CD4-positive, alpha-beta T cell (primary cell): Measurements from ENCODE around the gene RPTOR. TPM values are rescaled to one million over a fixed set of nuclear protein-coding genes. Genes with fewer than 3 reads are reported as not detected.
A peak's percentile ranks its signal among the peaks of the same experiment; 100 is the strongest.

Experiments
- ATAC-seq: fragments of 200-7000 bp; cut with Tn5 transposase; one replicate; pipeline ENCODE4 v1.10.0; 2022; ENCODE audit warnings: mild to moderate bottlenecking; ENCODE audit not compliant: poor library complexity
- CTCF ChIA-PET: fragments of 350-600 bp; sonication (Branson Sonifier 250); formaldehyde crosslinking; loops from one replicate; lab custom pipeline; 2021; ENCODE audit warnings: antibody characterized with exemption, inconsistent platforms; lab: Charles Lee
- POLR2A ChIA-PET: fragments of 350-600 bp; sonication (Branson Sonifier 250); formaldehyde crosslinking; loops from one replicate; lab custom pipeline; 2021; ENCODE audit warnings: antibody characterized with exemption, inconsistent platforms; lab: Charles Lee
- DNase-seq, 14 experiments: peaks; one replicate each; pipeline ENCODE4 v3.0.0-alpha.2; 2013 to 2020; ENCODE audit warnings: mixed read lengths in 2 of 14
- H3K27ac ChIP-seq, 2 donors: one replicate each; pipeline versions ENCODE4 v1.5.1 to v1.7.0; 2013; ENCODE audit warnings: low read length in 2 of 2, low read depth in 1 of 2, mild to moderate bottlenecking in 1 of 2
- H3K27me3 ChIP-seq, 2 experiments: 1 replicate in 1 of 2; 2 replicates in 1 of 2; pipeline versions ENCODE4 v1.6.1 to v1.7.0; 2013; ENCODE audit warnings: low read length in 2 of 2, control low read depth in 1 of 2, mild to moderate bottlenecking in 1 of 2, moderate library complexity in 1 of 2; ENCODE audit not compliant: insufficient read depth in 2 of 2, control insufficient read depth in 1 of 2
- H3K36me3 ChIP-seq: one replicate; pipeline ENCODE4 v1.6.1; 2013; ENCODE audit warnings: low read length, control low read depth; ENCODE audit not compliant: insufficient read depth
- H3K4me1 ChIP-seq: one replicate; pipeline ENCODE4 v1.6.1; 2013; ENCODE audit warnings: low read length, control low read depth; ENCODE audit not compliant: insufficient read depth
- H3K4me3 ChIP-seq: one replicate; pipeline ENCODE4 v1.5.1; 2013; ENCODE audit warnings: mild to moderate bottlenecking, low read length, moderate library complexity
- H3K9me3 ChIP-seq, 2 experiments: 1 replicate in 1 of 2; 2 replicates in 1 of 2; pipeline versions ENCODE4 v1.6.1 to v1.7.0; 2013; ENCODE audit warnings: low read length in 2 of 2, mild to moderate bottlenecking in 2 of 2, control low read depth in 1 of 2, moderate library complexity in 1 of 2; ENCODE audit not compliant: control insufficient read depth in 1 of 2, insufficient read depth in 1 of 2
- H3K27ac Mint-ChIP-seq: one replicate; pipeline ENCODE4 v1.8.0; 2020; ENCODE audit warnings: mixed read lengths
- H3K27me3 Mint-ChIP-seq: one replicate; pipeline ENCODE4 v1.8.0; 2021; ENCODE audit warnings: mixed read lengths
- H3K36me3 Mint-ChIP-seq: one replicate; pipeline ENCODE4 v1.8.0; 2021; ENCODE audit warnings: low read depth, mixed read lengths
- H3K4me1 Mint-ChIP-seq: one replicate; pipeline ENCODE4 v1.8.0; 2021; ENCODE audit warnings: low read depth, mixed read lengths
- H3K4me3 Mint-ChIP-seq: one replicate; pipeline ENCODE4 v1.8.0; 2020; ENCODE audit warnings: mild to moderate bottlenecking, mixed read lengths
- H3K9me3 Mint-ChIP-seq: one replicate; pipeline ENCODE4 v1.8.0; 2020; ENCODE audit warnings: mixed read lengths
- intact Hi-C, 2 experiments: fragments of 100-400 bp; cut with DNase I in 1 of 2; cut with micrococcal nuclease in 1 of 2; formaldehyde crosslinking; loops; one replicate each; pipeline versions ENCODE4 v1.15.1 to v1.9.0; 2023 to 2025; cut with DNase I, micrococcal nuclease
- total RNA-seq, 174 experiments: library from RNA in 2 of 174; stranded (reverse) in 2 of 174; gene quantifications; one replicate each; pipeline ENCODE4 v1.2.3 and lab custom pipeline; 2021 to 2026
- TF ChIP-seq, protein P1 (sequence below): fragments of 200-600 bp; IDR thresholded peaks from one replicate; pipeline ENCODE4 v1.8.0; 2022; ENCODE audit warnings: antibody characterized with exemption, mild to moderate bottlenecking

RPTOR gene
- total RNA-seq, 2 experiments from 2014 or later: 45.0 to 47.1 TPM

DNA sequence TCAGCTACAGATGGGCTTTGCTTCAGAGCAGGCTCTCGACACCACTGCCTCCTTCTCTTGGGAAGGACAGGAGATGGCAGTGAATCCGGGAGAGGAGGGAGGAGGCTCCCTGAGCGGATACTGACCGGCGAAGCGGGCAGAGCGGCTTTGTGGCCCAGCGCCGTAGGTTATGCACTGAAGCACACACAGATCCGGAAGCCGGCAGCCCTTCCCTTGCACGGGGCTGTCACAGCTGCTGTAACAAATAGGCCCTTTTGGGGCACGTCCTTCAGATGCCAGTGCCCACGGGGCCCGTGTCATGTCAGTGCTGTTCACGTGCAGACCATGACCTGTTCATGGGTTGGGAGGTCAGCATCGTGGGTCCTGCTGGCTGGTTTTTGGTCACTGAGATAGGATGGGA, 302.3 kb downstream of the RPTOR start:
- Histone ChIP-seq H3K27ac (no peak overlapping the region), H3K4me3 (no peak overlapping the region), H3K27me3 (no peaks in the 10 kb centered on the region), H3K4me1 (peaks cover 41% of the 10 kb centered on the region), H3K9me3 (no peaks in the 10 kb centered on the region), H3K36me3 (peaks cover 11% of the 10 kb centered on the region)
- no peak for DNase-seq
- H3K36me3 Mint-ChIP-seq: peaks cover 23% of the 10 kb centered on the region
- intact Hi-C loops: no loop called here
- TF ChIP-seq, protein P1, sequence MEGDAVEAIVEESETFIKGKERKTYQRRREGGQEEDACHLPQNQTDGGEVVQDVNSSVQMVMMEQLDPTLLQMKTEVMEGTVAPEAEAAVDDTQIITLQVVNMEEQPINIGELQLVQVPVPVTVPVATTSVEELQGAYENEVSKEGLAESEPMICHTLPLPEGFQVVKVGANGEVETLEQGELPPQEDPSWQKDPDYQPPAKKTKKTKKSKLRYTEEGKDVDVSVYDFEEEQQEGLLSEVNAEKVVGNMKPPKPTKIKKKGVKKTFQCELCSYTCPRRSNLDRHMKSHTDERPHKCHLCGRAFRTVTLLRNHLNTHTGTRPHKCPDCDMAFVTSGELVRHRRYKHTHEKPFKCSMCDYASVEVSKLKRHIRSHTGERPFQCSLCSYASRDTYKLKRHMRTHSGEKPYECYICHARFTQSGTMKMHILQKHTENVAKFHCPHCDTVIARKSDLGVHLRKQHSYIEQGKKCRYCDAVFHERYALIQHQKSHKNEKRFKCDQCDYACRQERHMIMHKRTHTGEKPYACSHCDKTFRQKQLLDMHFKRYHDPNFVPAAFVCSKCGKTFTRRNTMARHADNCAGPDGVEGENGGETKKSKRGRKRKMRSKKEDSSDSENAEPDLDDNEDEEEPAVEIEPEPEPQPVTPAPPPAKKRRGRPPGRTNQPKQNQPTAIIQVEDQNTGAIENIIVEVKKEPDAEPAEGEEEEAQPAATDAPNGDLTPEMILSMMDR: no peak
- H3K4me1 Mint-ChIP-seq: peaks cover 54% of the 10 kb centered on the region
- POLR2A ChIA-PET: interaction anchor here (0.9 to 2.3 kb wide), 11 partner anchors 10 to 392 kb away, joined by 3 to 10 read pairs (median 4); no protein-coding TSS in a partner anchor
- H3K27me3 Mint-ChIP-seq: no peaks in the 10 kb centered on the region
- H3K27ac Mint-ChIP-seq: peak overlapping the region; percentile 93
- CTCF ChIA-PET: interaction anchor here (1.0 kb wide), 1 partner anchor 53 kb away, joined by 3 read pairs; no protein-coding TSS in a partner anchor
- ATAC-seq: no peak
- peak overlapping the region; percentile 73 for H3K4me3 Mint-ChIP-seq
- H3K9me3 Mint-ChIP-seq: no peaks in the 10 kb centered on the region

DNA sequence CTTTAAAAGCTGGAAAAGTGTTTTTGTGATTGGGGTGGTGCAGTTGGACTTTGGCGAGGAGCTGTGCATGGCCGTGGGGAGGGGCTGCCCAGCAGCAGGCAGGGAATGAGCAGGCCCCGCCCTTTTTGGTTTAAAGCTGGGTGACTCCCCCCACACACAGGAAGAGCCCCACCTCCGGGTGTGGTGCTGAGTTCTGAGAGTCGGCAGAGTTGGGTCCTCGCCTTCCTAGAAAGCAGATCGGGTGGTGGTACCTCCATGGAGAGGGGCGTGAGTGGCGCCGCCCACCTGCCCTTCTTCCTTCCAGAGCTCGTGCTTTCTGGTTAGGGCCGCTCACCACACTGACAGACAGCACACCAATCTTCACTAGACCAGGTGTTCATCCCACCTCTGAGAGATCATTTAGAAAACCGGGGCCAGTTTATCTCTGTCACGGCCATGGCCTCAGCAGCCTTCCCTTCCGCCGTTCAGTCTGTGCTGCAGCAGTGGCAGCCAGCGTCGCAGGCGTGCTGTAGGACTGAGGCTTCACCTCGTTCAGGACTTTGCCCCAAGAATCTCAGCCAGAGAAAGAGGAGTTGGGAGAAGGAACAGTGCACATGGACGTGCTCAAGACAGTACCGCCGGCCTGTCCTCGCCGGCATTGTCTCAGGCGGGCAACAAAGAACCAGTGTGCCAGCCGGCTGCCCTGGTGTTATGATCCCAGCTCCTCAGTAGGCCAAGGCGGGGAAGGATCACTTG, 303.0 kb downstream of the RPTOR start:
- CTCF ChIA-PET: interaction anchor here (1.0 kb wide), 1 partner anchor 52 kb away, joined by 3 read pairs; no protein-coding TSS in a partner anchor
- peak; percentile 89 for ATAC-seq
- H3K4me3 ChIP-seq: peak overlapping the region; percentile 17
- peaks cover 57% of the 10 kb centered on the region for H3K4me1 Mint-ChIP-seq
- H3K4me3 Mint-ChIP-seq: peak overlapping the region; percentile 73
- peak overlapping the region; percentile 48 to 71 for H3K27ac ChIP-seq
- POLR2A ChIA-PET: interaction anchor here (0.7 to 2.3 kb wide), 12 partner anchors 9 to 393 kb away, joined by 3 to 10 read pairs (median 4); no protein-coding TSS in a partner anchor
- H3K27me3 ChIP-seq: no peaks in the 10 kb centered on the region
- H3K27me3 Mint-ChIP-seq: no peaks in the 10 kb centered on the region
- DNase-seq: peak in 13 of 14 experiments; percentile 33 to 86 (median 59)
- TF ChIP-seq, protein P1: no peak
- peaks cover 11% of the 10 kb centered on the region for H3K36me3 ChIP-seq
- peaks cover 19% of the 10 kb centered on the region for H3K36me3 Mint-ChIP-seq
- H3K9me3 Mint-ChIP-seq: no peaks in the 10 kb centered on the region
- peaks cover 41% of the 10 kb centered on the region for H3K4me1 ChIP-seq
- H3K9me3 ChIP-seq: no peaks in the 10 kb centered on the region
- peak overlapping the region; percentile 93 for H3K27ac Mint-ChIP-seq
- intact Hi-C loops: no loop called here

DNA sequence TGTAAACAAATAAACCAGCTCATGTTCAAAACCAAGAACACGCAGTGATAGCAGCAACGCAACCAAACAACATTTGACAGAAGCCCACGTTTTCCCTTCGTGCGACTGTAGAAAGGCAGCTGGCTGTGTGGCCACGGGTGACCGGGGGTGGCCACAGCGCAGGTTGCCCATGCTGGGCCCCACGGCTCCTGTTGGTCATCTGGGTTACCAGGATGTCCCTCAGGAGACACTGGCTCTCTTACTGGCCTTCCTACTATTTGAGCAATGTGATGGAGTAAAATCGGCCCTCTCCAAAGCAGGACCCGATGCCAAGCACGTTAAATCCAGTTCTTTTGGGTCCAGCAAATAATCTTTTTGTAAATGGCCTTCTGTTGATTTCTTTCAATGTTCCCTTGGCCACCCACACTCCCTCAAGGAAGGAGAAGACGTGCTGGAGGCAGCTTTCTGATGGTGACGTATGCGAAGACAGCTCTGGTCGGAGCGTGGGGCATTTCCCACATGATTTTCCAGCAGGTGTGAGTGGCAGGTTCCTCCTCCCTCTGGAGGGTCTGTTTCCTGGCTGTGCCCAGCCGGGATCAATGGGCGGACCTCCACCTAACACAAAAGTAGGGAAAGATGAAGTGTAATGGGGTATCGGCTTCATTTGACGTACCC, 303.9 kb downstream of the RPTOR start:
- Histone ChIP-seq H3K4me3 (no peak overlapping the region), H3K27me3 (no peaks in the 10 kb centered on the region), H3K9me3 (no peaks in the 10 kb centered on the region), H3K36me3 (peaks cover 13% of the 10 kb centered on the region), H3K4me1 (peaks cover 44% of the 10 kb centered on the region), H3K27ac (peak overlapping the region in 1 of 2 donors; percentile 71)
- ChIA-PET POLR2A (interaction anchor here (2.2 to 2.3 kb wide), 2 partner anchors 12 to 15 kb away, joined by 7 to 10 read pairs; no protein-coding TSS in a partner anchor), CTCF (no interaction called here)
- Mint-ChIP-seq H3K4me3 (peak overlapping the region; percentile 73), H3K27me3 (no peaks in the 10 kb centered on the region), H3K4me1 (peaks cover 57% of the 10 kb centered on the region), H3K27ac (peak overlapping the region; percentile 93), H3K9me3 (no peaks in the 10 kb centered on the region), H3K36me3 (peaks cover 16% of the 10 kb centered on the region)
- no peak for ATAC-seq
- TF ChIP-seq, protein P1: no peak
- DNase-seq: peak in 1 of 14 experiments; percentile 20
- intact Hi-C loops: no loop called here
